ENCODE data around the gene ANXA4.

DNA sequence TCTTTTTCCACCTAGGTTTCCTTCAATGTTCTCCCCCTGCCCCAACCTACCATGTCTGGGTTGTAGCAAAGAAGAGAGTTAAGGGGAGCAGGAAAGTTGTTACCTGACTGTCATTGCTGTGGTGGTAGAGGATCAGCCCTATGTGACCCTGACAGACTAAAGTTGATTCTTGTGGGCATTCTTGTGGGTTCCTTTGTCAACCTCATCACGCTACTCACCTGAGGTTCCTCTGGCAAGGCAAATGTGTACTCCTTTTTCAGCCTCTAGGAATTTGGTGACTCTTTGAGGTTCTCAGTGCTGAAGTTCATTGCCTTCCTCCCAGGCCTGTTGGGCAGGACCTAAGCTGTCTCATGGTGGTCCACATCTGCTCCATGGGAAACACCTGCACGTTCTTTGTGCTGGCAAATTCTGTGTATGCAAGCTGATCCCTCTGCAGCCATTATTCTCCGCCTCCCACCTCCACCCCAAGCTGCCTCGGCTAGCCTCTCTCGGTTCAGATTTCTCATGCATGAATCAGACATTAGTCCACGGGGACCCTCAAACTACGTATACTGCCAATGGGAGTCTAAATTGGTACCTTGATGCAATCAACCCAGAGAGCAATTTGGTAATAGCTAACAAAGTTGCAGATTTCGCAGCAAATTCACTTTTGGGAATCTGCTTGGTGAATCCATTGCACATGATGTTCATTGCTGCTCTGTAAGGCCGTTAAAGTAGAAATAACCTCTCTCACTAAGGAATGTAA lies 86.0 kb downstream of the ANXA4 start:
- TF ChIP-seq, protein P1, sequence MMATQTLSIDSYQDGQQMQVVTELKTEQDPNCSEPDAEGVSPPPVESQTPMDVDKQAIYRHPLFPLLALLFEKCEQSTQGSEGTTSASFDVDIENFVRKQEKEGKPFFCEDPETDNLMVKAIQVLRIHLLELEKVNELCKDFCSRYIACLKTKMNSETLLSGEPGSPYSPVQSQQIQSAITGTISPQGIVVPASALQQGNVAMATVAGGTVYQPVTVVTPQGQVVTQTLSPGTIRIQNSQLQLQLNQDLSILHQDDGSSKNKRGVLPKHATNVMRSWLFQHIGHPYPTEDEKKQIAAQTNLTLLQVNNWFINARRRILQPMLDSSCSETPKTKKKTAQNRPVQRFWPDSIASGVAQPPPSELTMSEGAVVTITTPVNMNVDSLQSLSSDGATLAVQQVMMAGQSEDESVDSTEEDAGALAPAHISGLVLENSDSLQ (IDR thresholded peaks at IDR 0.05) = no peak
- TF ChIP-seq NFRKB (IDR thresholded peaks at IDR 0.05) (no peak), SUZ12 (IDR thresholded peaks at IDR 0.05) (no peak)

Measured in HEK293T (cell line).